Hepatocyte (in vitro differentiated cells): Measurements from ENCODE around the gene PRRG1.

ENCODE experiments used
- EZH2 ChIP-seq: fragments of 200-600 bp; sonication (generic); IDR thresholded peaks from 2 replicates; pipeline ENCODE4 v1.6.1; 2016; ENCODE audit warnings: antibody characterized with exemption, mild to moderate bottlenecking, borderline replicate concordance
- TF ChIP-seq, protein P1 (sequence below): fragments of 200-600 bp; sonication (generic); IDR thresholded peaks from 2 replicates; pipeline ENCODE4 v1.5.1; 2016; ENCODE audit warnings: antibody characterized with exemption, mild to moderate bottlenecking; ENCODE audit not compliant: poor library complexity

DNA sequence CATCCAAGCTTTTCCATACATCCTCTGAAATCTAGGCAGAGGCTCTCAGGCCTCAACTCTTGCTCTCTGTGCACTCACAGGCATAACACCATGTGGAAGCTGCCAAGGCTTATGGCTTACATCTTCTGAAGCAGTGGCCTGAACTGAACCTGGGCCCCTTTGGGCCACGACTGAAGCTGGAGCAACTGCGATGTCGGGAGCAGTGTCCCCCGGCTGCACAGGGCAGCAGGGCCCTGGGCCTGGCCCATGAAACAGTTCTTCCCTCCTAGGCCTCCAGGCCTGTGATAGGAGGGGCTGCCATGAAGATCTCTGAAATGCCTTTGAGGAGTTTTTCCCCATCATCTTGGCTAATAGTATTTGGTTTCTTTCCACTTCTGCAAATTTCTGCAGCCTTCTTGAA lies 39.2 kb downstream of the PRRG1 start:
- TF ChIP-seq, protein P1, sequence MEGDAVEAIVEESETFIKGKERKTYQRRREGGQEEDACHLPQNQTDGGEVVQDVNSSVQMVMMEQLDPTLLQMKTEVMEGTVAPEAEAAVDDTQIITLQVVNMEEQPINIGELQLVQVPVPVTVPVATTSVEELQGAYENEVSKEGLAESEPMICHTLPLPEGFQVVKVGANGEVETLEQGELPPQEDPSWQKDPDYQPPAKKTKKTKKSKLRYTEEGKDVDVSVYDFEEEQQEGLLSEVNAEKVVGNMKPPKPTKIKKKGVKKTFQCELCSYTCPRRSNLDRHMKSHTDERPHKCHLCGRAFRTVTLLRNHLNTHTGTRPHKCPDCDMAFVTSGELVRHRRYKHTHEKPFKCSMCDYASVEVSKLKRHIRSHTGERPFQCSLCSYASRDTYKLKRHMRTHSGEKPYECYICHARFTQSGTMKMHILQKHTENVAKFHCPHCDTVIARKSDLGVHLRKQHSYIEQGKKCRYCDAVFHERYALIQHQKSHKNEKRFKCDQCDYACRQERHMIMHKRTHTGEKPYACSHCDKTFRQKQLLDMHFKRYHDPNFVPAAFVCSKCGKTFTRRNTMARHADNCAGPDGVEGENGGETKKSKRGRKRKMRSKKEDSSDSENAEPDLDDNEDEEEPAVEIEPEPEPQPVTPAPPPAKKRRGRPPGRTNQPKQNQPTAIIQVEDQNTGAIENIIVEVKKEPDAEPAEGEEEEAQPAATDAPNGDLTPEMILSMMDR: no peak
- no peak for TF ChIP-seq EZH2
